ENCODE measurements around the gene URM1.
"Not testable (repeated sequence)": the region's sequence is repeated elsewhere in the genome, so short reads cannot be mapped to it uniquely, and the experiment has no call there.

Gene URM1

GRCh38 chr9:128421482-128421996, 50.4 kb downstream of the URM1 start:
- TF ChIP-seq CTCF (IDR thresholded peaks at IDR 0.05; ENCODE audit: insufficient read depth, low read length) = no peak
- TF ChIP-seq REST (IDR thresholded peaks at IDR 0.05; ENCODE audit: insufficient replicate concordance, low read depth) = no peak
- TF ChIP-seq GABPA (IDR thresholded peaks at IDR 0.05; ENCODE audit: low read depth) = no peak
- TF ChIP-seq POLR2AphosphoS5 (IDR thresholded peaks at IDR 0.05; ENCODE audit: low read depth) = no peak
- TF ChIP-seq SPI1 (IDR thresholded peaks at IDR 0.05; ENCODE audit: borderline replicate concordance, low read depth) = no peak
- no peak for DNase-seq (ENCODE audit: low read depth in 1 of 2, low spot score in 1 of 2)
- no peak overlapping the region for H3K27ac ChIP-seq (replicated peaks)
- peaks cover 17% of the 10 kb centered on the region for H3K27me3 ChIP-seq (ENCODE audit: insufficient read depth, poor library complexity, severe bottlenecking)
- no peak overlapping the region for H3K4me3 ChIP-seq (replicated peaks; ENCODE audit: insufficient read depth, low read length)

- H3K27ac ChIP-seq (replicated peaks); DNase-seq (ENCODE audit: low read depth in 1 of 2, low spot score in 1 of 2); H3K4me3 ChIP-seq (replicated peaks; ENCODE audit: insufficient read depth, low read length): not testable (repeated sequence)
- peaks cover 17% of the 10 kb centered on the region for H3K27me3 ChIP-seq (ENCODE audit: insufficient read depth, poor library complexity, severe bottlenecking)
Measured at GRCh38 chr9:128422022-128422782, 51.0 kb downstream of the URM1 start.

DNA sequence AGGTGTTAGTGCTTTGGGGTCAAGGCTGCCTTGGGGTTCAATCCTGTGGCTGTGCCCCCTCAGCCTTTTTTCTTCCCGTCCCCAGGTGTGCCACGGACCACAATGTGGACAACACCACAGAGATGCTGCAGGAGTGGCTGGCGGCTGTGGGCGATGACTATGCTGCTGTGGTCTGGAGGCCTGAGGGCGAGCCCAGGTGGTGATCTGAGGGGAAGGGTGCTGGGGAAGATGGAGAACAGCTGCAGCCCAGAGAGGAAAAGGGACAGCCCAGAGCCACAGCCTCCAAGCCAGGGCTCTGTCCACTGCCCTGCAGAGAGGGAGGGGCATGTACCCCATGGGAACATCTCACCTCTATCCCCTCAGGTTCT, 51.6 kb downstream of the URM1 start:
- no peak for DNase-seq (ENCODE audit: low read depth in 1 of 2, low spot score in 1 of 2)
- Histone ChIP-seq H3K4me3 (replicated peaks; ENCODE audit: insufficient read depth, low read length) (no peak overlapping the region), H3K27me3 (ENCODE audit: insufficient read depth, poor library complexity, severe bottlenecking) (peaks cover 17% of the 10 kb centered on the region), H3K27ac (replicated peaks) (no peak overlapping the region)
- TF ChIP-seq POLR2AphosphoS5 (IDR thresholded peaks at IDR 0.05; ENCODE audit: low read depth) (no peak), SPI1 (IDR thresholded peaks at IDR 0.05; ENCODE audit: borderline replicate concordance, low read depth) (no peak), CTCF (IDR thresholded peaks at IDR 0.05; ENCODE audit: insufficient read depth, low read length) (no peak), REST (IDR thresholded peaks at IDR 0.05; ENCODE audit: insufficient replicate concordance, low read depth) (no peak), GABPA (IDR thresholded peaks at IDR 0.05; ENCODE audit: low read depth) (no peak)

DNA sequence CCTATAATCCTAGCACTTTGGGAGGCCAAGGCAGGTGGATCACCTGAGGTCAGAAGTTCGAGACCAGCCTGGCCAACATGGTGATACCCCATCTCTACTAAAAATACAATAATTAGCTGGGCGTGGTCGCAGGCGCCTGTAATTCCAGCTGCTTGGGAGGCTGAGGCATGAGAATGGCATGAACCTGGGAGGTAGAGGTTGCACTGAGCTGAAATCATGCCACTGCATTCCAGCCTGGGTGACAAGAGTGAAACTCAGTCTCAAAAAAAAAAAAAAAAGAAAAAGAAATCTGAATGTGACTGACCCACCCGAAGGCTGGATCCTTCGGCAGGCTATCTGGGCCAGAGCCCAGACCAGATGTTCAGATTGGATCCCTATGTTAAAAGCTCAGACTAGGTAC, 52.2 kb downstream of the URM1 start:
- not testable (repeated sequence) for DNase-seq (ENCODE audit: low read depth in 1 of 2, low spot score in 1 of 2); H3K4me3 ChIP-seq (replicated peaks; ENCODE audit: insufficient read depth, low read length); H3K27ac ChIP-seq (replicated peaks)
- peaks cover 17% of the 10 kb centered on the region for H3K27me3 ChIP-seq (ENCODE audit: insufficient read depth, poor library complexity, severe bottlenecking)

GRCh38 chr9:128424268-128424780, 53.1 kb downstream of the URM1 start:
- no peak for TF ChIP-seq CTCF (IDR thresholded peaks at IDR 0.05; ENCODE audit: insufficient read depth, low read length)
- TF ChIP-seq POLR2AphosphoS5 (IDR thresholded peaks at IDR 0.05; ENCODE audit: low read depth) = no peak
- no peak for TF ChIP-seq GABPA (IDR thresholded peaks at IDR 0.05; ENCODE audit: low read depth)
- no peak for TF ChIP-seq REST (IDR thresholded peaks at IDR 0.05; ENCODE audit: insufficient replicate concordance, low read depth)
- no peak for DNase-seq (ENCODE audit: low read depth in 1 of 2, low spot score in 1 of 2)
- Histone ChIP-seq H3K27me3 (ENCODE audit: insufficient read depth, poor library complexity, severe bottlenecking) (peaks cover 10% of the 10 kb centered on the region), H3K27ac (replicated peaks) (no peak overlapping the region), H3K4me3 (replicated peaks; ENCODE audit: insufficient read depth, low read length) (no peak overlapping the region)

All from HL-60 (cell line).